Esophagus muscularis mucosa (tissue), 4 donors: ENCODE data around the gene UFD1. TPM values are rescaled to one million over a fixed set of nuclear protein-coding genes. Genes with fewer than 3 reads are reported as not detected.
A peak's percentile ranks its signal among the peaks of the same experiment; 100 is the strongest.

ENCODE experiments used
- DNase-seq: peaks from one replicate; pipeline ENCODE4 v3.0.0-alpha.2; 2017; ENCODE audit errors: extremely low spot score
- H3K27ac ChIP-seq, 4 donors: fragments of 200-600 bp; sonication (generic); replicated peaks in 1 of 4; 1 replicate in 3 of 4; 2 replicates in 1 of 4; pipeline ENCODE4 v1.5.1; 2016 to 2019; ENCODE audit warnings: mild to moderate bottlenecking in 1 of 4
- H3K27me3 ChIP-seq, 4 donors: fragments of 200-600 bp; sonication (generic); one replicate each; pipeline versions ENCODE4 v1.5.1 to v1.6.0; 2016 to 2019
- H3K36me3 ChIP-seq, 4 donors: fragments of 200-600 bp; sonication (generic); one replicate each; pipeline ENCODE4 v1.5.1; 2016 to 2019
- H3K4me1 ChIP-seq, 4 donors: fragments of 200-600 bp; sonication (generic); one replicate each; pipeline ENCODE4 v1.5.1; 2016 to 2019
- H3K4me3 ChIP-seq, 4 donors: fragments of 200-600 bp; sonication (generic); 1 replicate in 2 of 4; 2 replicates in 2 of 4; pipeline ENCODE4 v1.5.1; 2016 to 2019; ENCODE audit warnings: mild to moderate bottlenecking in 4 of 4, moderate library complexity in 1 of 4
- H3K9me3 ChIP-seq, 4 donors: fragments of 200-600 bp; sonication (generic); 1 replicate in 3 of 4; 2 replicates in 1 of 4; pipeline ENCODE4 v1.5.1; 2016 to 2019
- CTCF ChIP-seq, 3 experiments: fragments of 200-600 bp in 2 of 3; fragments of 450-650 bp in 1 of 3; sonication (generic) in 2 of 3; IDR thresholded peaks; one replicate each; pipeline ENCODE4 v1.5.1; 2017 to 2019; ENCODE audit warnings: antibody characterized with exemption in 3 of 3, mild to moderate bottlenecking in 2 of 3, moderate library complexity in 1 of 3
- EP300 ChIP-seq: sonication (generic); formaldehyde crosslinking; IDR thresholded peaks from one replicate; pipeline ENCODE4 v1.6.1; 2017; ENCODE audit warnings: antibody characterized with exemption
- POLR2A ChIP-seq: fragments of 450-650 bp; IDR thresholded peaks from one replicate; pipeline ENCODE4 v1.6.1; 2017; ENCODE audit warnings: antibody characterized with exemption, moderate library complexity, mild to moderate bottlenecking, low read depth
- POLR2AphosphoS5 ChIP-seq, 2 donors: sonication (generic); formaldehyde crosslinking; IDR thresholded peaks; one replicate each; pipeline ENCODE4 v1.6.1; 2017; ENCODE audit warnings: antibody characterized with exemption in 2 of 2
- WGBS: methylation state at CpG from one replicate; pipeline ENCODE4 v1.1.5; 2018; 5-methylcytosine and 5-hydroxymethylcytosine counted together
- intact Hi-C: fragments of 100-400 bp; cut with DNase I; formaldehyde crosslinking; loops from one replicate; pipeline ENCODE4 v1.15.1; 2023
- total RNA-seq, 4 donors: library from RNA; depleted of rRNA; stranded (reverse); fragments of >200 nt; gene quantifications; one replicate each; pipeline versions ENCODE4 v1.1.0 to v1.2.1, GENCODE V29; 2016

UFD1 gene
- total RNA-seq, 4 donors from 2014 or later = 54.8 to 65.2 (median 57.1) TPM

DNA sequence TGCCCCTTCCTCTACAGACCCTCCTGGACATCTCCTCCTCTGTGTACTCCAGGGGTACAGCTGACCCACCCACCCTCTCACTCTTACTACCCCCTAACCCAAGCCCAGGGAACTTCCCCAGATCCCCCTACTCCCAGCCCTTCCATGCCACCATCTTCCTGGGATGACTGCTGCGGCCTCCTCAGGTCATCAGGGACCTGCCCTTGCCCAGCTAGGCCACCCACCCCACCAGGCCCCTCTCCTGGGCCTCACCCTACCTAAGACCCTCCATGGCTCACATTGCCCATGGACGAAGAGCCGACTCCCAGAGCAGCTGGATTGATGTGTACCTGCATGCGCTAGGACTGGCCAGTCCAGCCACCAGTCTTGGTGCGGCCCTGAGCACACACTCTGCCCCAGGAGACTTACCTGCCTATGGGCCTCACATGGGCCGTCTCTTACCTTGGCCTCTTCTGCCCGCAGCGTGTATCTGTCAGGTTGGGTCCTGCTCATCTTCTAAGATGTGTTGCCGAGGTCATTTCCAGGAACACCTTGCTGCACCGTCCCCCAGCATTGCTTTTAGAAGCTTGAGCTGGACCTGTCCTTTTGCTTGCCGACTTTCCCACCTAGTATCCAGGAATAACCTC is 47.2 kb upstream of the UFD1 start:
- TF ChIP-seq EP300 (no peak), POLR2AphosphoS5 (IDR thresholded peaks at IDR 0.05) (no peak), CTCF (IDR thresholded peaks at IDR 0.05) (no peak), POLR2A (no peak)
- Histone ChIP-seq H3K4me1 (peaks cover 21 to 41% (median 27%) of the 10 kb centered on the region in 4 donors), H3K36me3 (no peaks in the 10 kb centered on the region), H3K9me3 (no peaks in the 10 kb centered on the region), H3K4me3 (no peak overlapping the region), H3K27me3 (peaks cover 0 to 88% (median 19%) of the 10 kb centered on the region in 4 donors), H3K27ac (peak overlapping the region in 3 of 4 donors; percentile 70 to 78 (median 72))
- intact Hi-C loops = no loop called here
- 96% methylated on average over 11 of the region's 11 CpGs for WGBS
- no peak for DNase-seq

- H3K36me3 ChIP-seq = no peaks in the 10 kb centered on the region
- H3K27me3 ChIP-seq = peaks cover 0 to 83% (median 19%) of the 10 kb centered on the region in 4 donors
- H3K4me1 ChIP-seq = peaks cover 21 to 41% (median 27%) of the 10 kb centered on the region in 4 donors
- H3K27ac ChIP-seq = peak overlapping the region; percentile 52 to 78 (median 71)
- DNase-seq = no peak
- intact Hi-C loops = no loop called here
- TF ChIP-seq CTCF (IDR thresholded peaks at IDR 0.05) = no peak
- no peak for TF ChIP-seq POLR2AphosphoS5 (IDR thresholded peaks at IDR 0.05)
- no peaks in the 10 kb centered on the region for H3K9me3 ChIP-seq
- H3K4me3 ChIP-seq = no peak overlapping the region
- WGBS = 88% methylated on average over 2 of the region's 3 CpGs
Measured at GRCh38 chr22:19525666-19526065, 46.7 kb upstream of the UFD1 start.

- WGBS = 58% methylated on average over 5 of the region's 15 CpGs
- H3K4me3 ChIP-seq = peak overlapping the region; percentile 46 to 59 (median 48)
Measured at GRCh38 chr22:19525116-19525660, 46.2 kb upstream of the UFD1 start.

DNA sequence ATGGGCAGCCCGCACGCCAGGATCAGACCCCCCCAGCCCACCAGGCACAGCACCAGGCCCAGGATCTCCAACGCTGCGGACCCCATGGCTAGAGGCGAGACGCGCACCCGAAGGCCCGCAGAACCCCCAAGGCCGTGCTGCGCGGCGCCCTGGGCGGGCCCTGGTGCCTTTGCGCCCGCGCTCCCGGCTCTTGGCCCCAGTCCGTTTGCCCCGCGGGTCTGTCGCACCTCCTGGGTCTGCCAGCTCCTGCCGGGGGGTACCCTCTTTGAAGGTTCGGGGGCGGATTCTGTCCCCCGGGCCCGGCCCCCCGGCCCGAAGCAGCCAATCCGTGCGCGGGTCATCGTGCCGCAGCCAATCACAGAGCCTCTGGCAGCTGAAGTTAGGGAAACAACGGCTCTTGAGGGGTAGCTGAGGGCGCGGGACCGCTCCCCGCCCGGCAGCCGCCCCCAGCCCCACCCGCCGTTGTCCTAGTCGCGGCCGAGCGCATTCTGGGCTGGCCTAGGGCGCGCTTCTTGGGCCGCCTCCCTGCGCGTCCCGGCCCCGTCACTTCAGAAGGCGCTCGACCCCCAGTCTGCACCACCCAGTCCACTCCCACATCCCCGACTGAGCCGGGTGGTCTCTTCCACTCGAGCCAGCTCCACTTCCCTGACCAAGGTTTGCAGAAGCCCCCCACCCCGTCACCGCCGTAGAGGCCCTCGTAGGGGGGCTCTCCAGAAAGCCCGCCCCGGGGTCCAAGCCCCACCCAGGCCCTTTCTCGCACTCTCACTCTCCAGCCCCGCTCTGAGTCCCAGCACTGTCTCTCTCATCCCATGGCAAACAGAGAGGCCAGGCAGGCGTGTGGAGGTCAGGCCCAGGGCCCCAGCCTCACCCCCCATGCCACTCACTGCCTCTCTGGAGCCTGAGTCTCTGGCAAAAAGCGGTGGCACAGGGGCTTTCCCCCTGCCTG is 45.5 kb upstream of the UFD1 start, which contains the start of gene CLDN5:
CLDN5 (minus strand) TSS at position 241 of the 946 bp plus-strand sequence; CDS start at position 86, 155 bp downstream.
- Histone ChIP-seq H3K27ac (peak within 1 kb of the TSS; percentile 55 to 78 (median 71)), H3K36me3 (no peaks in the 10 kb centered on the region), H3K4me1 (peaks cover 21 to 41% (median 27%) of the 10 kb centered on the region in 4 donors), H3K4me3 (peak within 1 kb of the TSS; percentile 46 to 59 (median 48)), H3K9me3 (no peaks in the 10 kb centered on the region), H3K27me3 (peaks cover 0 to 72% (median 19%) of the 10 kb centered on the region in 4 donors)
- intact Hi-C loops = no loop called here
- TF ChIP-seq POLR2AphosphoS5 (IDR thresholded peaks at IDR 0.05) (peak; percentile 54 to 77), EP300 (no peak), CTCF (IDR thresholded peaks at IDR 0.05) (no peak), POLR2A (peak; percentile 27)
- 8% methylated on average over 21 of the region's 69 CpGs for WGBS
- no peak for DNase-seq

More at GRCh38 chr22:19525116-19525660, 46.2 kb upstream of the UFD1 start:
- intact Hi-C loops = no loop called here
- Histone ChIP-seq H3K36me3 (no peaks in the 10 kb centered on the region), H3K27ac (peak overlapping the region; percentile 52 to 78 (median 71)), H3K4me1 (peaks cover 21 to 41% (median 27%) of the 10 kb centered on the region in 4 donors), H3K27me3 (peaks cover 0 to 78% (median 19%) of the 10 kb centered on the region in 4 donors), H3K9me3 (no peaks in the 10 kb centered on the region)
- TF ChIP-seq EP300 (no peak), POLR2AphosphoS5 (IDR thresholded peaks at IDR 0.05) (peak; percentile 52 to 65)
- no peak for DNase-seq
